NCI-H128 (cell line): ENCODE measurements around the gene SUGCT.

Source experiments
- DNase-seq: peaks from one replicate; lab custom pipeline; 2025; ENCODE audit not compliant: unreplicated experiment; lab: John Stamatoyannopoulos, UW

Gene SUGCT

DNA sequence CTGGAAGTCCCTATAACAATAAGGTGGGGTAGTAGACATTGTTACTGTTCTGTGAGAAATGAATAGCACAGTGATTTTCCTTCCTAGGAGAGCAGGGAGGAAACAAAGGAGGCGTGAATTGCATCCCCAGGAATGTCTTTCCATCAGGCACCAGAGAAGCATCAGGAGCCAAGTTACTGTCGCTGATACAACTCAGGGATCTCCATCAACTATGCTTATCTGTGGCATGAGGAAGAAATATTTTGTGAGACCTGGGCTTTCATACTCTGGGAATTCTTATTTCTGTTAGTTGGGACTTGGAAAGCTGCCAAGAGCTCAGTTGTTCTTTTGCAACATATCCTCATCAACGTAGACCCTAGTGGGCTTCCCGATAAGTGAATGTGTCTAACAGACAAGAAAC lies 622.3 kb downstream of the SUGCT start:
- DNase-seq = no peak

GRCh38 chr7:40758590-40758989 lies 623.8 kb downstream of the SUGCT start:
- no peak for DNase-seq

DNA sequence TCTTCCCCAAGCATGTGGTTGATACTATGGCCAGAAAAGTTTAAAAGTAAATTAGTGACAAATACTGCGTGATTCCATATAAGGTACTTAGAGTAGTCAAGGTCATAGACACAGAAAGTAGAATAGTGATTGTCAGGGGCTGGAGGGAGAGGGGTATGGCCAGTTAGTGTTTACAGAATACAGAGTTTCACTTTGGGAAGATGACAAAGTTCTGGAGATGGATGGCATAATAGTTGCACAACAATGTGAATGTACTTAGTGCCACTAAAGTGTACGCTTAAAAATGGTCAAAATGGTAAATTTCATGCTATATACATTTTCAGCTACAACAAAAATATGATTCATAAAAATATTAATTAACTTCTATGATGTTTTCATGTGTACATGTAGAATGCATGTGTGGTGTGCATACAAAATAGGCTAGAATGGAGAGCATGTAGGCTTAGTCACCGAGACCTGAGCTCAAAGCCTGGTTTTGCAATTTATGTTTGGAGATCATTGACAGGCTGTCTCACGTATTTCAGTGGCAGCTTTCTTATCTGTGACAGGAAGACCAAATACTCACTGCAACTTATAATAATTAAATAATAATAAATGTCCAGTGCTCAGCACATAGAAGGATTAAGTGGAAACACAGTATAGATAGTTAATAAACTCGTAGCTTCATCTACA lies 625.6 kb downstream of the SUGCT start:
- no peak for DNase-seq

DNA sequence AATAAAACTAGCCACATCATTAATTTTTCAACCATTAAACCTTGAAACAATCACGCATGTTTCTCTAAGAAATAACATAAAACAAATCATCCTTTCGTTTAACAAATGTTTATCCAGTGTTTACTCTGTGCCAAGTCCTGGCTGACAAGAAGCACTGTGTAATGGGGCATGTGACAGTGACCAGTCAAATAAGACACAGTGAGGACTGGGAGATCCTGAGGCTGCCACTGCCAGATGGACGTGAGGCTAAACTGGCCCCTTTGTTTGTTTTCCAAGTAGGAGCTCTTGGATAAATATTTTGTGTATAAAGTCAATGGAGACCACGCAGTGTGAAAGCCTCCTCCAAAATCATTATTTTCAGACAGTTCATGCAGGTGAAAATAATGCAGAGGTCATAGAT lies 626.2 kb downstream of the SUGCT start:
- no peak for DNase-seq

DNA sequence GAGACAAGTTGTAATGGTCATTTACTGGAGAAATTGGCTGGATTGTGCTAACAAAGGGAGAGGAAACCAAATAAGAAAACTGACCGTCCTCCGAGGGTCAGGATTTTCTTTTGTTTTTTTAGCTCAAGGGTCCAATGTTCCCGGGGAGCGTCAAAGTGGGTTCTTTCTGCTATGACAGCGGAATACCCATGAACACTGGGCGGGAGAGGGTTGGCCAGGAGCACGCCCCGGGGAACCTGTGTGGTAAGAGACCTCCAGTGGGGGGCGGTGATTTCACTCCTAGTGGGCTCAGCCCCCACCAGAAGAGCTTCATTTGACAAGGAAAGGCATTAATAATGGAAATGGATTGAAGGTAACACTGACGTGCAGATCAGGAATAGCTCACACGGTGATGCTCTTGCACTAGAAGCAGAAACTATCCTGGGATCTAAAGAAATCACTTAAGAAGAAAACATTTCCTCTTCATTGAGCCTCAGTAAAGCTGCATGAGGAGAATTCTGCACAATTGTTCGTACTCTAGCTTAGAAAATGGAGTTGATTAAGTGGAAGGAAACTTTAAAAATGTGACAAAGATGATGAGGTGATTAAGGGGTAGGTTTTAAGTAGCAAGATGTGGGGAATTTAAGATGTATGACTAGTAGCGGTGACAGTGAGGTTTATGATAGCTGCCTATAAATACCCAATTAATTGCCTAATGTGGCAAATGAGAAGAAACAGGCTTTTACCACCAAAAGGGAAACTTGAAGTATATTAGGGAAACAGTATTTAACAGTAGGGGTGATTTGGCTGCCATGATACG lies 627.2 kb downstream of the SUGCT start:
- DNase-seq = no peak

DNA sequence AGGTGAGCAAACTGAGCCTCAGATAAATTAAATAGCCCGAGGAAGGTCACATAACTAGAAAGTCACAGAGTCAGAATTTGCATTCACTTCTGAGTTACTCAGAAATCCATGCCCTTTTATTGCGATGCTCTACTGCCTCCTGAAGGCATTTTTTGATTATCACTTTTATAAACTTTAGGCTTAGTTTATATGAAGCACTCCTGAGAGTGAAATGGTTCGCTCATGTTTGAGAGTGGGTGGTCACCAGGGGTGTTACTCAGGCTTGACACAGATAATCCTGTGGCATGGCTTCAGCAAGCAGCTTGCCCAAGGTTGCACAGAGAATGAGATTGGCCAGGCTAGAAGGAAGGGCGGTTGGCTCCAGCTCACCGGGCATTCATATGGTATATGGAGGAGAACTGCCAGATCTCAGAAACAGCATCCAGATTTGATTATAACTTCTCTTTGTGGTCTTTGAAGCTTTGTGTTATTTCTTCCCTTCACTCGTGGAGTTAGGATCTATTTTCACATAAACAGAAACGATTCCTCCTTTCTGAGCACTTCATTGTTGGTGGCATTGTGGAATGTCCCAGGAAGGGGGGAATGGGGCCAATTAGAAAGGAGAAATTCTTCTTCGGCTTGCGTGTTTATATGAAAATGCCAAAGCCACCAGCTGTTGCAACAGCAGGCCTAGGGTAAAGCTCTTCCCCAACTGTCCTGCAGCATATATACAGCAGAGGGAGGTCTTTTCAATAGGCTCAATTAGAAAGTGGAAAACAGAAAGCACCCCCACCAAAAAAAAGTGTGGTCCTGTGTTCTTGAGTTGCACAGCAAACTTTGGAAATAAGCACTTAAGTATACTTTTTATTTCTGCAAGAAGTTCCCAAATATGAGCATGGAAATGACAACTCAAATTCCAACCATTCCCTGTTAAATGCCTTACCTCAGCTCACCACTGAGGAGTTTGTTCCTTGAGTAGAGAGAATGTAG lies 628.8 kb downstream of the SUGCT start:
- DNase-seq = no peak

- no peak for DNase-seq
Observed at GRCh38 chr7:40765639-40766038, 630.8 kb downstream of the SUGCT start.

DNA sequence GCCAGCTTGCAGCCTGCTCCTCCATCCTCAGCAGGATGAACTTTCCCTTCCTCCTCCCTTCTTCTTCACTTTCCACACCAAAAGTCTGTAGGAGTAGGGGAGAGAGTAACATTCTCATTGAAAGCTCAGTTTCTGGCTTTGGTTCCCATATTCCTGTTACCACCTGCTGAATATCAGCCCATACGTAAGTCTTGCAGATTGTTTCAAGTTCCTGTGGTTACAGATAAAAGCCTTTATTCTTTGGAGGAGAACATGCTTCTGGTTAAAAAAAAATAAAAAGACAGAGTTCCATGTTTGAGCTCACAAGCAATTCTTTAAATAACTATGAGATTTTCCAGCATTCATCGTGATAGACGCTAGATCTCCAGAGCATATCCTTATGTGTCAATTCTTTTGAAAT lies 637.3 kb downstream of the SUGCT start:
- DNase-seq = no peak

DNA sequence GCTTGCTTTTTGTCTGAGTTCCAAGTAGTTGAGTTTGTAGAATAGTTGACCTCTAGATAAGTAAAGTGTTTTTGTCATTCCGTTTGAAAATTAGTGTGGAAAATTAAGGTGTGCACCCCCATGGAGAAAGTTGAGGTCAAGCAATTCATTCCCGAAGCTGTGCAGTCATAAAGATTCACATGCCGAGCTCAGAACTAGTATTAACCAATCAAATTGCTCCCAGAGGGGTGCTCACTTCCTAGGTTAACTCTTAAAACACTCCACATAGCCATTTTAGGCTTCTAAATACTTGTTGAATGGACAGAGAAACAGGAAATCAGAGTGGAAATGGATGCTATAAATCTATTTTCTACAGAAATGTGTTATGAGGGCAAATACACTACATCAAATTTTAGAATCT lies 638.9 kb downstream of the SUGCT start:
- no peak for DNase-seq

GRCh38 chr7:40775877-40776276 lies 641.1 kb downstream of the SUGCT start:
- DNase-seq = no peak

DNA sequence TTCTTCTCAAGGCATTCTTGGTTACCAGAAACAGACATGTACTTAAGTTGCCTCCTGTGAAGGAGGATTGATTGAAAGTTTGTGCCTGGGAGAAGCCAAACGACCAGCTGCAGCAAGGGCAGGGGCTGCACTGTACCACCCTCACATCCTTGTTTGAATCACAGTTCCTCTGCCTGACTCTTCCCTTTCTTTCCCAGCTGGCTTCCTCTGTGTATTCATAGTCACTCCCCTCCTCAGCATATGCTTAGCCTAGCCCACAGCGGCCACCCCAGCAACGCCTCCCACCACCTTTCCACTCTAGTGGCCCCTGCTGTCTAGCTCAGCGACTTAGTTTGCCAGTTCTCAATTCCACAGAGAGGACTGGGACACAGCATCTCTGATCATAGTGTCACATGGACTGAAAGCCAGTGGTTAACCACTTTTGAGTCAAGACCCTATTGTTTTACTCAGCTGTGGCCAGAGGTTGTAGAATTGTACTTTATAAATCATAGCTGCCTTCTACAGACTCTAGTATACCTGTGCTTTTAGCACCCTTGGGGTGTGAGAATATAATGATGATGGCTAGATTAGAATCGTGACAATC lies 643.0 kb downstream of the SUGCT start:
- DNase-seq = no peak

- DNase-seq = no peak
Observed at GRCh38 chr7:40780460-40780859, 645.7 kb downstream of the SUGCT start.

- DNase-seq = no peak
Observed at GRCh38 chr7:40782836-40783235, 648.0 kb downstream of the SUGCT start.

GRCh38 chr7:40784176-40784575 lies 649.4 kb downstream of the SUGCT start:
- DNase-seq = no peak

GRCh38 chr7:40786909-40787308 lies 652.1 kb downstream of the SUGCT start:
- no peak for DNase-seq

- DNase-seq = no peak
Observed at GRCh38 chr7:40793132-40793531, 658.3 kb downstream of the SUGCT start.

GRCh38 chr7:40795607-40796006 lies 660.8 kb downstream of the SUGCT start:
- DNase-seq = no peak

DNA sequence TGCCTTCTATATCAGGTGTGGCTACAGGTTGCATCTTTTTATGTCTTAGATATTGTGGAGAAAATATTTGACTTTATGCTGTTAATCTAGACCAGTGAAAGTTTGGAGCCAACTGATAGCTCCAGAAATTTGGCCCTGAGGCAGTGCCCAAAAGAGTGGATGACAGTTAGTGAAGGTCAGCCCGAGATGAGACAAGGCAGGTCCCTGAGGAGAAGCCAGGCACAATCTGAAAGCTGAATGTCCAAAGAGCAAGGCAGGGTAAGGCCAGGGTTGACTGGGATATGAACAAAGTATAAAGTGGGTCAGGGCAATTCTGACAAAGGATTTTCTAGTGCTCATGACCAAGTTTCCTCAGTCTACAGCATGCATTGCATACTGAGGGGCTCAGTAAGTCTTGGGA lies 661.9 kb downstream of the SUGCT start:
- no peak for DNase-seq

GRCh38 chr7:40798613-40799012 lies 663.8 kb downstream of the SUGCT start:
- no peak for DNase-seq

- DNase-seq = no peak
Observed at GRCh38 chr7:40799493-40800403, 664.9 kb downstream of the SUGCT start.
